LHCN-M2 (cell line): ENCODE data around the gene RPL37. TPM values are rescaled to one million over a fixed set of nuclear protein-coding genes. Genes with fewer than 3 reads are reported as not detected.
A peak's percentile ranks its signal among the peaks of the same experiment; 100 is the strongest.
"Not testable (repeated sequence)": the region's sequence is repeated elsewhere in the genome, so short reads cannot be mapped to it uniquely, and the experiment has no call there.

Source experiments
- DNase-seq: peaks from one replicate; pipeline ENCODE4 v3.0.0-alpha.2; 2012; ENCODE audit warnings: low read depth
- total RNA-seq: library from RNA; depleted of rRNA; stranded (reverse); fragments of >200 nt; gene quantifications from 2 replicates; pipeline ENCODE4 v1.2.3, GENCODE V29; 2014

Gene RPL37
- total RNA-seq, 1 experiment from 2014 or later, result 50.4 TPM

- DNase-seq, result peak; percentile 66
Observed at GRCh38 chr5:40797273-40798011, 37.6 kb downstream of the RPL37 start.

- DNase-seq, result peak; percentile 56
Observed at GRCh38 chr5:40796487-40796889, 38.5 kb downstream of the RPL37 start.

- not testable (repeated sequence) for DNase-seq
Observed at GRCh38 chr5:40794877-40795276, 40.1 kb downstream of the RPL37 start.

GRCh38 chr5:40794340-40794739 lies 40.7 kb downstream of the RPL37 start:
- not testable (repeated sequence) for DNase-seq

- not testable (repeated sequence) for DNase-seq
Observed at GRCh38 chr5:40792691-40793090, 42.3 kb downstream of the RPL37 start.

DNA sequence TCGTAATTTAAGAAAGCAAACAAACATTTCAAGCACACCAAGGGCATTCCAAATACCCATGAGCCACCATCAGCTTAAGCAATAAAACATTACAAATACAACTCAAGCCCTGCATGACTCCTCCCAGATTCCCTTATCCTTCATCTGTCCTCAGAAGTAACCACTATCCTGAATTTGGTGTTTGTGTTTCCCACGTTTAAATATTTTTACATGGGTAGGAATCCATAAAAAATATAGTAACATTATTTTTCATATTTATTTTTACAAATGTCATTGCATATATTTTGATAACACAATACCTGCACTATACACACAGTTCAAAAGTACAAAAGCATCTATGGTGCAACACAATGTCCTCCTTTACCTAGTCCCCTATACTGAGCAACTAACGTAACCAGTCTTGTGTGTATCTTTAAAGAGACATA lies 43.3 kb downstream of the RPL37 start:
- peak; percentile 23 for DNase-seq

DNA sequence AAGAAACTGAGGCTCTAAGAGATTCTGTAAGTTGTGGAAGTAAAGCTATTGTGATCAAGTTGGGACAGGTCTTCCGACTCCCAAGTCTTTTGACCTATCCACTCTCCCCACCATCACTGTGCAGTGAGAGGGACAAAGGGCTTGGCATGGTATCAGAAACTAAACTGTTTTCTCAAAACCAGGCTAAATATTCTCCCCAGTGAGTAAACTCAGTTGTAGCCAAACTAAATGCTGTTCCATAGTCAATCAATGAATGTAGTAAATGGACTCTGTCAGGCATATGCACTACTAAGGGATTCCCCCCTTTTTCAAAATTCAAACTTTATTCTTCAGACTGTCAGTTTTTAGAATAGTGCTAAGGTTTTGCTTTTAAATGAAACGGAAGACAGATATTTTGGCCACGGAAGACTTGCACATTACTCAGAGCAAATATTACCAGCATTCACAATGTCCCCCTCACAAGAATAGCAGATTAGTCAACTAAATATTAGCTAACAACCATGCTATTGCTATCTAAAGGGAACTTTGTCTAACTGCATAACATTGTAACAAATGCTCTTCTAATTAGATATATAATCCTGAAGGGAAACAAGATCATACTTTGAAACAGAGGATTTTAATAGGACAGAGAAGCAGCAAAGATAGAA lies 44.0 kb downstream of the RPL37 start:
- DNase-seq, result peak; percentile 20

DNA sequence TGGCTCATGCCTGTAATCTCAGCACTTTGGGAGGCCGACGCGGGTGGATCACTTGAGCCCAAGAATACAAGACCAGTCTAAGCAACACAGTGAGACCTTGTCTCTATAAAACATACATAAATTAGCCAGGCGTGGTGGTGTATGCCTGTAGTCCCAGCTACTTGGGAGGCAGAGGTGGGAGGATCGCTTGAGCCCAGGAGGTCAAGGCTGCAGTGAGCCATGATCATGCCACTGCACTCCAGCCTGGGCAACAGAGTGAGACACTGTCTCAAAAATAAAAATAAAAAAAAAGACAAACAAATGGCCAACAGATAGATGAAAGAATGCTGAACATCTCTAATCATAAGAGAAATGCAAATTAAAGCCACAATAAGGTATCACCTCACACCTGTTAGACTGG lies 46.1 kb downstream of the RPL37 start:
- not testable (repeated sequence) for DNase-seq

GRCh38 chr5:40787986-40788385 lies 47.0 kb downstream of the RPL37 start:
- DNase-seq, result no peak

- DNase-seq, result not testable (repeated sequence)
Observed at GRCh38 chr5:40786664-40787063, 48.4 kb downstream of the RPL37 start.

DNA sequence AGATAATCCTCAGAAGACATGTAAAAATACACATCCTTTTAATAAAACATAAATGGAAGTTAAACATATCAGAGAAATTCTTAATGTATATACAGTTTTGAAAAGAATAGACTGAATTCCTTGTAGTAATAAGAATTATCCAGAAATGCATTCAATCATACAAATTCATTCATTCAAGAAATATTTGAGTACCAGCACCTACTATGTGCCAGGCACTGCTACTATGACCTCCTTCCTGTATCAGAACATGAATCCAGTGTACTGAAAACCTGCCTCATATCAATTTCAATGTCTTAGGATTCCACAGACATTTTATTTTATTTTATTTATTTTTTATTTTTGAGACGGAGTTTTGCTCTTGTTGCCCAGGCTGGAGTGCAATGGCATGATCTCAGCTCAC lies 50.1 kb downstream of the RPL37 start:
- no peak for DNase-seq

DNA sequence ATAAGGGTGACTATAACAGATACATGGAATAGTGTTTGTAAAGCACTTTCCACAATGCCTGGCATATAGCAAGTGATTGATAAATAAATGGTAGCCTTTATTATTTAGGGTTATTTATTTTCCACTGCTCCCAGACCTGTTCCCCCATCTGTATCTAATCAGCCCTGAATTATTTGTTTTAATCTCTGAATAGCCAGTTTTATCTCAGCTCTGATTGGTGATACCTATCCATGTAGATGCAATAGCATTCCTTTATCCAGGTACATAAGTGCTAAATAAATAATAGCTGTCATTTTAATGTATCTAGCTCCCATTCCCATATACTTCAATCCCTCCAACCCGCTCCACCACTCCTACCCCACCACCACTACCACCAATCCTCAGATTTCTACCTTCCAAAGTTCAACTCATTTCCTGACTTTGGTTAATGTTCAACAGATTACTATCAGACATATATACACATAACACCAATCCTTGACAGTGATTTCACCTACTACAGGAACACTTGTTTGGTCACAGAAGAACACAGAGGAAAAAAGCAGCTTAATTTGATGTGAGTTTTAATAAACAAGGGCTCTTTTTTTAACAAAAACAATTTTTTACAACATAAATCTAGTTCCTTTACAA lies 50.9 kb downstream of the RPL37 start:
- DNase-seq, result no peak

DNA sequence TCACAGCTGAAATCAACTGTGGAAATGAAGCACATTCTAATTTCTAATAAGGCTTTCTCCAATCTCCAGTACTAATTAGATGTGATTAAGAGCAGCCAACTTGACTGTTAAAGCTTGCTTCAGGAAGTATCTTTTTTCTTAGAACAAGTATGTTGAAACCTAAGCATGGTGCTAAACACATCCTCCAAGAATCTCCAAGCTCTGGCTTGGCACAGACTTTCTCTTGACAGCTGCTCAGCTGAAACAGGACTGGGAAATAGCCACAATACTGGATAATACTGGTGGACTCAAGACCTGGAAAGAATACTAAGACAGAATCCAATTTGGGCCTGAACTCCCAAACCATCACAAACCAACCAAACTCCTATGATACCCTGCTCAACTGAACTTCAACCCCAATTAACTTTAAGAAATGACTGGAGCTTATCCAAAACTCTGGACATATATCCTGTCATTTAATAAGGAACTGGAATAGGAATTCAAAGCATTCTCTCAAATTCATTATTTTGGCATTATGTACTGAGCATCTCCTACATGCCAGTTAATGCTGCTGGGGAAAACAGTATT lies 53.1 kb downstream of the RPL37 start:
- DNase-seq, result peak; percentile 88

DNA sequence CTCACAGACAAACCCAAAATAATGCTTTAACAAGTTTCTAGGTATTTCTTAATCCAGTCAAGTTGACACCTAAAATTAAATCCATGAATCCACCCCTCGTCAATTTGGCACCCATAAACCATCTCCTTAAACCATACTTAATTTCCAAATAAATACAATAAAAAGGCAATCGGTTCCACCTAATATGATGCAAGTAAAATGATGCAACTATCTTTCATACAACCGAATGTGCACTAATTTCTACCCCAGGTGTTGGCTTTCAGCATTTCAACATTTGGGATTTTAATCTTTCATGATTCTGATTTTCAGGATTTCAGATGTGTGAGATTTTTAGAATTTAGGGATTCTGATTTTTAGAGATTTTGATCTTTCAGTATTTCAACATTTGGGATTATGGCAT lies 54.2 kb downstream of the RPL37 start:
- DNase-seq, result no peak

DNA sequence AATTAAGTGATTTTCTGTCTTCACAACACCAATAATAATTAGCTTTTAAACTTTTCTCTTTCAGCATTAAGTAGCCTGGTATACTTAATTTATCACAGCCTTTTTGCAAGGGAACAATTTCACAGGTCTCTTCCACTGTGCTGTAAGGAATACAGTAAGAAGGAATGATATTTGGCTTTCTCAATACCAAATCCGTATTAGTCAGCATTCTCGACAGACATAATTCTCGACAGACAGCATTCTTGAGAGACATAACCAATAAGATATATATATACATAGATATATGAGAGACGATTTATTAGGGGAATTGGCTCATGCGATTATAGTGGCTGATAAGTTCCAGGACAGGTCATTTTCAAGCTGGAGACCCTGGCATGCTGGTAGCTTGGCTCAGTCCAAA lies 54.8 kb downstream of the RPL37 start:
- no peak for DNase-seq

- DNase-seq, result no peak
Observed at GRCh38 chr5:40779561-40779960, 55.5 kb downstream of the RPL37 start.

- DNase-seq, result no peak
Observed at GRCh38 chr5:40778133-40778532, 56.9 kb downstream of the RPL37 start.

DNA sequence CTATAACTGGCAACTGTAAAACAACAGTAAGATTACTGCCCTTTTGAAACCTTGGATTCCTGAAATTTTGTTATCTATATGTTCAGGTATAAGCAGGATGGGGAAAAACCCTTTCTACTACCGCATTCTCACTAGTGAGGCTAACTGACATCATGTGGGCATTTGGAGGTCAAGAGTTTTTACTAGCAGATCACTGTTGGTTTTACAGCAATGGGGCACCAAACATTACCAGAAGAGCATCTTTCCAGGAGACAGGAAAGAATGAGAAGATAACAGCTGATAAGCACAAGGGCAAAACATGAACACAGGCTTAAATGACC lies 58.4 kb downstream of the RPL37 start:
- DNase-seq, result no peak

DNA sequence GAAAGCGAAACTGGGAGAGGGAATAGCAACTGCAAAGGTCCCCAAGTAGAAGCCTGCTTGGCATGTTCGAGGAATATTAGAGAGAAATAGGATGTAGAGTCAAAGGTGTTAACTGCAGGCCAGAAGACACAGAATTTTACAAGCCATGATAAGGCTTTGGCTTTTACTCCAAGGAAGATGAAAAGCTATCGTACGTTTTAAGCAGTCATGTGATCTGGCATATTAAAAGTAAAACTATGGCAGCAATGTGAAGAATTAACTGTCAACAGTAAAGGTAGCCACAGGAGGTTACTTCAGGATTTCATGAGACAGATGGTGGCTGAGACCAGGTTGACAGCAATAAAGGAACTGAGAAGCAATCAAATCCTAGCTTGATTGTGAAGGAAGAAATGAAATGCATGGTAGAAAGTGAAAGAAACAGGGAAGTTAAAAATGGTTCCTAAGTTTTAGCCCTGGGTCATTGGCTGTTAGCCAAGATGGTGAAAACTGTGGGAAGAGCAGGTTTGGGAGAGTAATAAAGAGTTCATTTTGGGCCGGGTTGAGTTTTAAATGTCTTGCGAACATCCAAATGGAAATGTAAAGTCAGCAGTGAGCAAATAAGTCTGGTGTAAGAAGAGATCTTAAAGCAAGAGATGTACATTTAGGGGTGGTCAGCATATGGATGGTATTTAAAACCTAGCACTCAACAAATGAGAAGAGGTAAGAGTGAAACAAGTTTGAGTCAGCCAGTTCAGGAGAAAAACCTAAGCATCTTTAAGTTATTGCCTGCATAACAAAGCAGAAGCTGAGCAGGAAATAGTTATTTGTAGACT lies 59.0 kb downstream of the RPL37 start:
- DNase-seq, result no peak
